HG03457 (cell line): Measurements from ENCODE around the gene ERVV-1.
"Not testable (repeated sequence)": the region's sequence is repeated elsewhere in the genome, so short reads cannot be mapped to it uniquely, and the experiment has no call there.

Source experiments
- ATAC-seq: cut with Tn5 transposase; IDR thresholded peaks from one replicate; pipeline ENCODE4 v1.9.1; 2021; ENCODE audit warnings: moderate number of reproducible peaks; ENCODE audit not compliant: unreplicated experiment

The ERVV-1 gene, protein sequence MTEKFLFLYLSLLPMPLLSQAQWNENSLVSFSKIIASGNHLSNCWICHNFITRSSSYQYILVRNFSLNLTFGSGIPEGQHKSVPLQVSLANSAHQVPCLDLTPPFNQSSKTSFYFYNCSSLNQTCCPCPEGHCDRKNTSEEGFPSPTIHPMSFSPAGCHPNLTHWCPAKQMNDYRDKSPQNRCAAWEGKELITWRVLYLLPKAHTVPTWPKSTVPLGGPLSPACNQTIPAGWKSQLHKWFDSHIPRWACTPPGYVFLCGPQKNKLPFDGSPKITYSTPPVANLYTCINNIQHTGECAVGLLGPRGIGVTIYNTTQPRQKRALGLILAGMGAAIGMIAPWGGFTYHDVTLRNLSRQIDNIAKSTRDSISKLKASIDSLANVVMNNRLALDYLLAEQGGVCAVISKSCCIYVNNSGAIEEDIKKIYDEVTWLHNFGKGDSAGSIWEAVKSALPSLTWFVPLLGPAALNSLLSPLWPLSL

DNA sequence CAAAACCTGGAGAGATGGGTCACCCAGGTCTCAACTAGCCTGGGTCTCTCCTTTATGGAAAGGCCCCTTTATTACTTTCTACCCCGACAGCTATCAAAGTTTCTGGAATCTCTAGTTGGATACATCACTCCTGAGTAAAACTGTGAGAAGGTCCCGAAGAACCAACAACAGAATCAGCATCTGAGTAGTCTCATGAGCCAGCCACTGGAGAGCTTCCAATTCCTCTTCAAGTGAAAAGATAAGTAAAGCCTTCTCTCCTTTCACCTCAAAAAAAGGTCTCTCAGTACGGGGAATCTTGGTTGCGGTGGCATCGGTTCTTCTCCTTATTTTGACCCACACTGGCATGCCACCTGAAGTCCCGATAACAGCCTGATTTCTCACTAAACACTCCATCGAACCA, at the start of gene ERVV-1:
TSS of gene ERVV-1 (plus strand) at position 301 of the 400 bp plus-strand sequence. CDS start 170 bp downstream, outside the sequence.
- no peak for ATAC-seq

DNA sequence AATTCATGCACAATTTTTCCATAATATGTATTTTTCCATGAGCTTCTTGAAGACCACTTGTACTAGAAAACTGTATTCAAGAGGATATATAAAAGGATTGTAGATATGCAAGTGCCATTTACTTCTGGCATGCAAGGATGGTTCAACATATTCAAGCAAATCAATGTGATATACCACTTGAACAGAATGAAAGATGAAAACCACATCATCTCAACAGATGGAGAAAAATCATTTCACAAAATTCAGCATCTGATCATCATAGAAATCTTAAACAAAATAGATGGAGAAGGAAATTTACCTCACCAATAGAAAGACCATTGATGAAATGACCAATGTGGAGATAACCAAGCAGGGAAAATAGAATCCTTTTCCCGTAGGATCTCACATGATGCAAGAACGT, 45.9 kb upstream of the ERVV-1 start:
- no peak for ATAC-seq

DNA sequence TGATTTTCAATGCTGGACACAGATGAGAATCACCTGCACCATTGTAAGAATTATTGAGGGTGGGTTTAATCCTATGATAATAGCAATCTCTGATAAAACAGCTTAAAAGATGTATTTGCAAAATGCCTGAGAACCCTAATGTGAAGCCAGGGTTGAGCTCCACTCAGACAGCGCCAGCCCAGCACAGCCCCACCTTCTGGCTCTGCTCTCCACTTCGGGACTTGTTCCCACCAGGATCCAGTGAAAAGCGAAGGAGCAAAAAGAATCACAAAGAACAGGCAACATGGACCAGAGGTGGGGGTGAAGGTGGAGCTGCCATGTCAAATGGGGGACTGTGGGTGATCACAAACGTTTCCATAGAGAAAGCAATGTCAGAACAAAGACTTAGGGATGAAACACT, 32.4 kb upstream of the ERVV-1 start:
- no peak for ATAC-seq

DNA sequence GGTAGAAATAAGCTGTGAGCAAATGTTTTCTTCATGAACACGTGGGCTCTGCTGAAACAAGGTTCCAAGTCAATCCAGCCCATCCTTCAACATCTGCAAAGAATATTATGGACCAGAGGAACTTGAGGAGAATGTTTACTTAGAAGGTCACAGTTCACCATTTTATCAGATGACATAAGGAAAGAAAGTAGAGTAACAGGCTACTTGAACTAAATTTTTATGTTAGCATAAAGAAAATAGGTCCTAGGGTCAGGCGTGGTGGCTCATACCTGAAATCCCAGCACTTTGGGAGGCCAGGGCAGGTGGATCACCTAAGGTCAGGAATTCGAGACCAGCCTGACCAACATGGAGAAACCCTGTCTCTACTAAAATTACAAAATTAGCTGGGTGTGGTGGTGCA, 30.6 kb upstream of the ERVV-1 start:
- ATAC-seq: not testable (repeated sequence)

DNA sequence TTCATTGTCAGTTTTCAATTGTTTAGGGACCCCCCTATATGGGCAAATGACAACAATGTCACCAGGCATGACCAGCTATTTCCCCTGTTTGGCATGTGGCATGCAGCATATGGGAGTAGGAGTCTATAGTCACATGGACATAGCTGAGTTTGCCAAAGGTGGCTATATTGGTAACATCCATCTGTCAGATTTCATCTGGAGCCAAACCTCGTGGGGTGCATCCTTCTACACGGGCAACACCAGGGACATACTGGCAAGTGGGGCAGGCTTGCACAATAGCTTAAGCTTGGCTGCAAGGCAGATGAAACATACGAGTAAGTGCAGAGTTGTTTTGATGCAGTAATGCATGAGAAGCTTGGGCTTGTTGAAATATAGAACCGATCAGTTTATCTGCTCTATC, 26.5 kb upstream of the ERVV-1 start:
- no peak for ATAC-seq

DNA sequence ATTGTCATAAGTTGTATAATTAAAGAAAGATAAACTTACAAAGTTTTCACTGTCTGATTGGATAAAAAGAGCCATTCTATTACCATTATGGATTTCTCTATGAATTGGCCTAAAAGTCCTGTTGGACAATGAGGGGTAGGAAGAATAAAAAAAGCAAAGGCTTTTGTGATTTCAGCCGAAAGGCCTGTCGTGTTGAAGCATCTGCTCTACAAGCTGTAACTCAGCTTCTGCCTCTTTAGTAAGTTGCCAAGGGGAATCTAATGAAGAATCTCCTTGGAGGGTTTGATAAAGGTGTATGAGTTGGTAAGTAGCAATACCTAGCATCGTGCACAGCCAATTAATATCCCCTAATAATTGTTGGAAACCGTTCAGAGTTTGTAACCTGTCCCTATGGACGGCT, 25.2 kb upstream of the ERVV-1 start:
- no peak for ATAC-seq

DNA sequence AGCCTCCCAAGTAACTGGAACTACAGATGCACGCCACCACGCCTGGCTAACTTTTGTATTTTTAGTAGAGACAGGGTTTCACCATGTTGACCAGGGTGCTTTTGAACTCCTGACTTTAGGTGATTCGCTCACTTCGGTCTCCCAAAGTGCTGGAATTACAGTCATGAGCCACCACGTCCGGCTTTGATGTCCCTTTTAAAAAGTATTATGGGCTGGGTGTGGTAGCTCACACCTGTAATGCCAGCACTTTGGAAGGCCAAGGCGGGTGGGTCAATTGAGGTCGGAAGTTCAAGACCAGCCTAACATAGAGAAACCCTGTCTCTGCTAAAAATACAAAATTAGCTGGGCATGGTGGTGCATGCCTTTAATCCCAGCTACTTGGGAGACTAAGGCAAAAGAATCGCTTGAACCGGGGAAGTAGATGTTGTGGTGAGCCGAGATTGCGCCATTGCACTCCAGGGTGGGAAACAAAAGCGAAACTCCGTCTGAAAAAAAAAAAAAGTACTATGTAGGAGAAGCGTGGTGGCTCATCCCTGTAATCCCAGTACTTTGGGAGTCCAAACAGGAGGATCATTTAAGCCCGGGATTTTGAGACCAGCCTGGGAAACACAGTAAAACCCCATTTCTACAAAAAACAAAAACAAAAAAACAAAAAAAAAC, 22.8 kb upstream of the ERVV-1 start:
- no peak for ATAC-seq

DNA sequence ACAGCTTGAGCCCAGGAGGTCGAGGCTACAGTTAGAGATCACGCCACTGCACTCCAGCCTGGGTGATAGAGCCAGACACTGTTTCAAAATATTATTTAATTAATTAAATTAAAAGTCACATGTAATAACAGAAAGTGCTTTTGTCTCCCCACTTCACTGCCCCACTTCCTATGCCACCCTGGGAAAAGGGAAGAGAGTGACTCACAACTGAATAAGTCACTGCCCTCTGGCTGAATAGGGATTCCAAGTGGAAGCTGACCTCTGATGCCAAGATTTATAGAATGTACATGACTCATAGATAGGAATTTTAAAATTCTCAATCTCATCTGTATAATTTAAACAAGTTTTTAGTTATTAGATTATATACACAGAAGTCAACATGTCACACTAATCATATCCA, 22.2 kb upstream of the ERVV-1 start:
- ATAC-seq: no peak

DNA sequence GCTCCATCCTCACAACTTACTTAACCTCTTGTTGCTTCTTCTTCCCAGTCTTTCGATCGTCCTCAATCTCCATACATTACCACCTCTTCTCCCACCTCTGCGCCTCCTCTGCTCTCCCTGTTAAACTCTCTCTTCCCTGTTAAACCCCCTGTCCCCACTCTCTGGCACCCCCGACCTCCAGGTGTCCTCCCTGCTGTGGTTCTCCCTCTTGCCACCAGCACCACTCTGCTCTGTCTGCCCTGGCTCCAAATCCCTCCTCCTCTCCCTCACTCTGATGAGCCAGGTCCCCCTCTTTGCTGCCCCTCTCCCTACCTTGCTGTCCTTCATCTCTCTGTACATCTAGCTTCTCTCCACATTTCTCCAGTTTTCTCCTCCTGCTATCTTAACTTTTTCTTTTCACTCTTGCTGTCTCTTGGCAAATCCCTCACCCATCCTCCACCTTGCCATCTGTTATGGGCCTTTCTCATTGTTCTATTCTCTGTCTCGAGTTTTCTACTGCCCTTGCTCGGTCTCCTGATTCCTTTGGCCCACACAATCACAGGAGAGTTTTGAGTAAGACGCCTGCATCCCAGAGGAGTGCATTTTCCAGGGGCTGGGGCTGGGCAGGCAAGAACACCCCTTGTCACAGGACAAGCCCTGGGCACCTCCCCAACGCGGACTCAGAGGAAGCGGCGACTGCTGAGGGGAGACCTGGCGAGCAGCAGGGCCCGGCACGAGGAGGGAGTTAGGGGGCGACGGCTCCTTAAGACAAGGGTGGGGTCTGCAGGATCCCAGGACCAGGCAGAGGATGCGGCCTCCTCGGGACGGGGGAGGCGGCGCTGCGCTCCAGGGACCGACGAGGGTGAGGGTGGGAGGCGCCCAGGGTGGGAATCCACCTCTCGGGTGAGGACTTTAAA, 21.4 kb upstream of the ERVV-1 start:
- no peak for ATAC-seq

DNA sequence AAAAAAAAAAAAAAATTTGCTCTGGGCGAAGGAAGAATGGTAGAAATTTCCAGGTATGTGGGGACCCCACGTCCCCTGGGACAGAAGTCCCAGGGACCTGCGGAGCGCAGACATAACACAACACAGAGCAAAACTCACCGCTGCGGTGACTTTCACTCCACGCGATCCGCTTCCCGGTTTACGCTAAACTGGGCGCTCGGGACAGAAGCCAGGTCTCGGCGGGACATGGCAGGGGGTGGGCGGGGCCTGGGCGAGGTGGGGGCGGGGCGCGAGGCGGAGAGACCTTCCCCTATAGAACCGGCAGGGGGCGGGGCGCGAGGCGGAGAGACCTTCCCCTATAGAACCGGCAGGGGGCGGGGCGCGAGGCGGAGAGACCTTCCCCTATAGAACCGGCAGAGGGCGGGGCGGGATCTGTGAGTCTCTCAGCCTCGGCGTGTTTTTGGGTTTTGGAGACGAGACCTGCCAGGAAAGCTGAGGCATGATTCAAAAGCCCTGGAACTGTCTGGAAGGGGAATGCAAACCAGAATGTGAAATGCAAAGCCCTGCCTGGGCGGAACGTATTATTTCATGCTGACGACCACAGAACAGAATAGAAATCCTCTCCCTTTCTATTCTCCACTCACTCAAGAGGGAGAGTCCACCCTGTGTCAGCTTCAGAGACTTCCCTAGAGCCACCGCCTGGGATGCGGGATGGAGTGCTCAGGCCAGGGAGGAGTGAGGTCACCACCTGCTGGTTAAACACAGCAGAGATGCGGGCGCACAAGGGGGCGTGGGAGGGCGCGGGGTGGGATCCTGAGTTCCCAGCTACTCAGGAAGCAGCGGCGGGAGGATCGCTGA, 20.2 kb upstream of the ERVV-1 start:
- no peak for ATAC-seq

DNA sequence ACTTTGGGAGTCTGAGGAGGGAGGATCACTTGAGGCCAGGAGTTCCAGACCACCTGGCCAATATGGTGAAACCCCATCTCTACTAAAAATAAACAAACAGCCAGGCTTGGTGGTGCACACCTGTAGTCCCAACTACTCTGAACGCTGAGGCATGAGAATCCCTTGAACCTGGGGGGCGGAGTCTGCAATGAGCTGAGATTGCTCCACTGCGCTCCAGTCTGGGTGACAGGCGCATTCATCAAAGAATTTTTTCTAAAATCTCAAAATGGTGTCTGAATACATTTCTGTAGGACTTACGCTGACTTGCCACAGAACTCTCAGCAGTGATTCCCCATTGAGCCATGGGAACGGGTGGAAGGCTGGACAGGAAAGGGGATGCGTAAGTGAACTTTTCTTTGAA, 18.0 kb upstream of the ERVV-1 start:
- ATAC-seq: no peak

DNA sequence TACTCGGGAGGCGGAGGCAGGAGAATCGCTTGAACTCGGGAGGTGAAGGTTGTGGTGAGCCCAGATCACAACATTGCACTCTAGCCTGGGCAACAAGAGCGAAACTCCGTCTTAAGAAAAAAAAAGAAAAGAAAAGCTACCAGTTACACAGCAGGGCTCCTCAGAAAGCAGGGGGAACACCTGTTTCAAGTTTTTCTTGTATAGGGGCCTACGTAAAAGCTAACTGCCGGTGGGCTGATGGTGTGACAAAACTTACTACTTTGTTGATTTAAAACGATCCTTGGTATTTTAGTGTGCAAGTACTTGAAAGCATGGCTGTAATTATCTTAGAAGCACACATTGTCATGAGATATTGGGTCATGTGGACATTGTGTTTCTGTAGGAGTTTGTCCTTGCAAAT, 15.7 kb upstream of the ERVV-1 start:
- no peak for ATAC-seq

DNA sequence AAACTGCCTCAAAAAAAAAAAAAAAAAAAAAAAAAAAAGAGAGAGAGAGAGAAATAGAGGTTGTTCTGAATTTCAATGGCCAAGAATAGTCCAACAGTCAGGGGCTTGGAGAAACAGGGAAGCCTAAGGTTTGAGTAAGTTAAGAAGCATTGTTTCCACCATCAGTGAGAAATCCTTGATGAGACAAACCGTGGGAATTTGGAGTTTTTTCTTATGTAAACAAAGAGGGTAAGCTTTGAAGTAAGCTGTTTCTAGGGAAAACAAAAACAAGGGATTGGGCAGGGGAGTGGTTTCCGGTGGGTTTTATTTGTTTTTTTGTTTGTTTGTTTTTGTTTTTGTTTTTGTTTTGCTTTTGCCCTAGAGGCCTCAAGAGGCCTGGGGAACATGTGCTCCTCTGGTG, 11.2 kb upstream of the ERVV-1 start:
- no peak for ATAC-seq

DNA sequence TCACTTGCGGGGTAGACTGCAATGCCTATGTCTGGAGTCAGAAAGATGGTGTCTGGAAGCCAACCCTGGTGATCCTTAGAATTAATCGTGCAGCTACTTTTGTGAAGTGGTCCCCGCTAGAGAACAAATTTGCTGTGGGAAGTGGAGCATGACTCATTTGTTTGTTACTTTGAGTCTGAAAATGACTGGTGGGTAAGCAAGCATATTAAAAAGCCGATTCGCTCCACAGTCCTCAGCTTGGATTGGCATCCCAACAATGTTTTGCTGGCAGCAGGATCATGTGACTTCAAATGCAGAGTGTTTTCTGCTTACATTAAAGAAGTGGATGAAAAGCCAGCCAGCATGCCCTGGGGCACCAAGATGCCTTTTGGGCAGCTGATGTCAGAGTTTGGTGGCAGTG, 9.5 kb upstream of the ERVV-1 start:
- no peak for ATAC-seq

DNA sequence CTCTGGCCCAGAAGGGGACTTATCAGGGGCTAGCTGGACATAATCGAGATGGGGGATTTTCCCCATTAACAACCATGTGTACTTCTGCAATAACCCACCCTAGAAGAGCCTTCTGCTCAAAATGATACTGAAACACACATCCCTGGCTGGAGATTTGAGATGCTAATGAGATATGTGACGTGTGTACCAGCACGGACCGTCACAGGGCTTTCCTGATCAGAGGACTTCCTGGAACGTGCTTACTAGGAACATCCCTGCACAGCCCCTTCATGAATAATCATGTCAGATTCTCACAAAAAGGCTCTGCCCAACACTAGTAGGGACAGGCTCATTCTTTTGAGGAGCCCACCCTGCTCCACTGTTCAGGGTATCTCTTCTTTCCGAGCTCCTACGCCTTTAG, 6.5 kb upstream of the ERVV-1 start:
- no peak for ATAC-seq

DNA sequence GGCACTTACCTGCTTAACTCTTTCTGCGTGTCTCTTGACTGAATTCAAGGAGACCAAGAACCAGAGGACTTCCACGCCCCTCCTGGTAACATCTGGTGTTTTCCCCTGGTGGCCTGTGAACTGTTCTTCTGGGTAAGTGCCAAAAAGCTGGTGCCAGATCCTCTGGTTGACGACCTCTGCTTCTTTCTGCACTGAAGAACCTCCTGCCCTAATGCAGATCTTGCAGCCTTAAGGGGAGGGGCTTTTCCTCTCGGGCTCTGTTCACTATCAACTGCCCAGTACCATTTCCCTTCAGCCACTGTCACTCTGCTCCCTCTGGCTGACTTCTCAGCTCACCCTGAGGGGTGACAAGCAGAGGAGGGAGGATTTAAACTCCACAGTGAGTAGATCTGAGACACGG, 6.1 kb upstream of the ERVV-1 start:
- no peak for ATAC-seq

DNA sequence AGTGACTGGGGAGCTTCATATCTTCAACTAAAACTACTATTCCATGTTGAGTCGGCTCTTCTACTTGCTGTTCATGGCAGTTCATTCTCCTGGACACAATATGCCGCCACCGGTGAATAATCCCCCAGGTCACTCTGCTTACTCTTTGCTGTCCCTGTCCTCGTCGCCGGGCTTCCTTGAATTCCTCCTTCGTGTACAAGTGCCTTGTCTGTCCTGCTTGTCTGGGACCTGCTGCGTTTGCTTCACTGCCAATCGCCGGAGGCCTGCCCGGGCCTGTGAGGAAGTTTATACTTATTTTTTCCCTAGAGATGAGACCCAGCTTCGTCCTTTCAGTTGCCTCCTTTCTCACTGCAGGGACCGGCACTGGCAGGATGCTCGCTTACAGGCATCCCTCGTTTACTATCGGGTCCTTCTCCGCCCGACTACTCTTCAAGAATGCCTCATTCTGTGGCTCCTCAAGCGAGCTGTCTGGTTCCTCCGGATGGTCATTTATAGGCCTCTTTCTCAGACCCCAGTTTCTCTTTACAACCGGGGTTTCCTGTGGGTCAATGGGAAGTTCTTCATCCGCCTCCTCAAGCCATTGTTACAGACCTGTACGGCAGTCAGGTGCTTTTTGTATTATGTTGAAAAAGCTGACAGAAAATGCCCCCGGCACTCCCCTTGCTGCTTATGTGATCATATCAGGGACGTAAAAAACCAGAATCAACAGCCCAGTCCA, 5.5 kb upstream of the ERVV-1 start:
- no peak for ATAC-seq

DNA sequence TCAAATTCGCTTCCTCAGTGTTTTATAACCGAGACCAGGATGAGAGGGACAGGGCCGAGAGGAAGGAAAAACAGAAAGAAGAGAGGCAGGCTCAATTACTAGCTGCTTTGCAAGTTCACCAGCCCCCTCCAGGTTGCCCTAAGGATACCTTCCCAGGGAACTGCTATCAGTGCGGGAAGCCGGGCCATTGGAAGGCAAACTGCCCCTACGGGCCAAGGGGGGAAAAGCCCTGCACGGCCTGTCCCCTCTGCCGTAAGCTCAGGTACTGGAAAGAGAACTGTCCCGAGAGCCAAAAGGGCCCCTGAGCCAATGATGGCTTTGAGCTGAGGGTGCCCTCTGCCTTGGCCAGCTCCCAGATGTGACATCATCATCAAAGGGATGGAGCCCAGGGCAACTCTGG, 3.2 kb upstream of the ERVV-1 start:
- no peak for ATAC-seq

DNA sequence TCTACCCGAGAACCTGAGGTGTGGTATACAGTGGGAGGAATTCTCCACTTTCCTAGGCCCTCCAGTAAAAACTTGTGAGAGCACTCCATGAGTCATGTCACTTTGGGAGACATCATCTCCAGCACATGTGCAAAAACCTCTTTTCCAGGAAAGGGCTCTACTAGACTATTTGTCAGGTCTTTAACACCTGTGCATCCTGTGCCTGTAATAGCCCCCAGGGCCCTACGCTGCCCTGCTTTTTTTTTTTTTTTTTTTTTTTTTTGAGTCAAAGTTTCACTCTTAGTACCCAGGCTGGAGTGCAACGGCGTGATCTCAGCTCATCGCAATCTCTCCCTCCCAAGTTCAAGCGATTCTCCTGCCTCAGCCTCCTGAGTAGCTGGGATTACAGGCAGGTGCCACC, 1.7 kb upstream of the ERVV-1 start:
- ATAC-seq: no peak

DNA sequence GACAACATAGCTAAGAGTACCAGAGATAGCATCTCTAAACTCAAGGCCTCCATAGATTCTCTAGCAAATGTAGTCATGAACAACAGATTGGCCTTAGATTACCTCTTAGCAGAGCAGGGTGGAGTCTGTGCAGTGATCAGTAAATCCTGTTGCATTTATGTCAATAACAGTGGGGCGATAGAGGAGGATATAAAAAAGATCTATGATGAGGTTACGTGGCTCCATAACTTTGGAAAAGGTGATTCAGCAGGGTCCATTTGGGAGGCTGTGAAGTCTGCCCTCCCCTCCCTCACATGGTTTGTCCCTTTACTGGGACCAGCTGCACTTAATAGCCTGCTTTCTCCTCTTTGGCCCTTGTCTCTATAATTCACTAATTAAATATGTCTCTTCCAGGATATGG, 1.4 kb downstream of the ERVV-1 start:
- ATAC-seq: no peak
